ENCODE results near the gene AGR3.
"Not testable (repeated sequence)": the region's sequence is repeated elsewhere in the genome, so short reads cannot be mapped to it uniquely, and the experiment has no call there.

Gene AGR3

DNA sequence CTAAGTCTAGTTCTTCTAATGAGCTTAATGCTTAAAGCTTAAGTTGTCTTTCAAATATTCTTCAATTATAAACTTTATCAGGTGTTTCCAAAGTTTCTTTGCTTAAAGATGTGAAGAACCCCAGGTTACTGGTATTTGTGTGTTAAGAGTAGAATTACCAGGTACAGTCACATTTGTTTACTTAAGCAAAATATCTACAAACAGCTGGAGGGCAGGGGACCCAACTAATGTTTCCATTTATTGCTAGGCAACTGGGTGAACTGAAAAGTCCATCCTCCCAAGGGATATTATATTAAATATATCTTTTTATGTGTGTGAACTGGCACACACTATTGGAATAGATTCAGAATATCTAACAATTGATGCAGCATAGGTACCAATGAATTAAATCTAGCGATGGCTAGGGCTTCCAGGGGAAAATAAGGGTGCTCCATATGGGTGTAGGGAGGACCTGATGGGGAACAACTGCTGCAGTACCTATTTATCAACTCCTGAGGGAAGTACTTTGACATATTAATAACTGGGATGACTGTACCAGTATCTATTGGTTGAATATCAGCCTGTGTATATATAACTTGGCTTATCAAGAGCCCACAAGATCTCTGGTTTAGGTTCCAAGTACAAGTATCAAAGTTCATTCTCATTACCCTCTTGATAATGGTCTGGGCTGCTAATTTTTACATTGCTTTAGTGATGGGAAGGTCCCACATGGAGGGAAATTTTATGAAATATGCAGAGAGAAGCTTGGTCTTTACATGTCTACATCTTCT is 10.3 kb upstream of the AGR3 start:
- FAIRE-seq: no peak
- no peak for DNase-seq (ENCODE audit: insufficient read length, low spot score)

- no peak for DNase-seq (ENCODE audit: insufficient read length, low spot score)
- no peak for FAIRE-seq
These were observed 9.6 kb upstream of the AGR3 start for GRCh38 chr7:16891338-16891737.

DNA sequence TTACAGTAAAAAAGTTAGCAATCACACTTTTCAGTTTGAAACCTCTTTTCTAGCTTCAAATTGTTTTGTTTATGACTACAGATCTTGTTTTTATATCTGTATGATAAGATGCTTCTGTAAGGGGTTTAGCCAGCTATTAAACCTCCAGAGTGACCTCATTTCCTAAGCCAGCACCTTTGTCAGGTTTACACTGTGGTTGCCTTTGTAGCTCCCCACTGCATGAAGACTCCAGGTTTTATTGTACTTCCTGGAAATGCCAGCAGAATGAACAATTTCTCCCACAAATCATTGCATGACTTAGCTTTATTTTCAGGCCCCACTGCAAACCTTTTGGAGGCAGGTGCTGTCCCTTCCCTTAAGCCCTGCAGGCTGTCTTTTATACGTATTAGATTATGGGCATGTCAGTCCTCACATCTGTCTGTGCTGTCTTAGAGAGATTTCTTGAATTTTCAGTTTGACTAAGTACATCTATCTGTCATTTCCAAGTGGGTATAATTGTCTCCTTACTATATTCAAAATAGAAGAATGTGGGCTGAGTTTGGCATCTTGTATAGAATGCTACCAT is 8.2 kb upstream of the AGR3 start:
- FAIRE-seq (no peak), DNase-seq (ENCODE audit: insufficient read length, low spot score) (no peak)

DNA sequence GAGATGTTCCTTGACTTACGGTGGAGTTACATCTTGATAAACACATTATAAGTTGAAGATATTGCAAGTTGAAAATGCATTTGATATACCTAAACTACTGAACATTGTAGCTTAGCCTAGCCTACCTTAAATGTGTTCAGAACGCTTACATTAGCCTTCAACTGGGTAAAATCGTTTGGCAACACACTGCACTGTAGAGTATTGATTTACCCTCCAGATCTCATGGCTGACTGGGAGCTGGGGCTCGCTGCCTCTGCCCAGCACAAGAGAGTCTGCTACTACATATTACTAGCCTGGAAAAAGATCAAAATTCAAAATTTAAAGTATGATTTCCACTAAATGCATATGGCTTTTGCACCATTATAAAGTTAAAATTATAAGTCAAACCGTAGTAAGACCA is 7.5 kb upstream of the AGR3 start:
- FAIRE-seq: no peak
- DNase-seq (ENCODE audit: insufficient read length, low spot score): no peak

DNA sequence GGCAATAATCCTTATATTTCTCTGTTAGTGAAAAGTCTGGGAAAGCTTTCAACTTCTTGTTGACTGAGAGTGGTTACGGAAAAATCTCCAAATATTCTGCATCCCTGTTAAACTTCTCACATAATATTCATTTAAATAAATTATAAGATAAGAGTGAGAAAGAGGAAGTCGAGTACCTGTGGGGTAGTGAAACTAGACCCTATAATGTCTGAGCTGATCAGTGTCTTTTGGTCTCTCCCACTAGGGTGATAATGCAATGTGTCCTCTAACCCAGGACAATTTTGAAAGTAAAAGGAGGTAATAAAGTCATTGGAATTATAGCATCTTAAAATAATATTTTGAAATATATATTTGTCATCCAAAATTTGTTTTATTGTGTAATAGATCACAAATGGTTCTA is 2.1 kb upstream of the AGR3 start:
- DNase-seq (ENCODE audit: insufficient read length, low spot score) (no peak), FAIRE-seq (no peak)

DNA sequence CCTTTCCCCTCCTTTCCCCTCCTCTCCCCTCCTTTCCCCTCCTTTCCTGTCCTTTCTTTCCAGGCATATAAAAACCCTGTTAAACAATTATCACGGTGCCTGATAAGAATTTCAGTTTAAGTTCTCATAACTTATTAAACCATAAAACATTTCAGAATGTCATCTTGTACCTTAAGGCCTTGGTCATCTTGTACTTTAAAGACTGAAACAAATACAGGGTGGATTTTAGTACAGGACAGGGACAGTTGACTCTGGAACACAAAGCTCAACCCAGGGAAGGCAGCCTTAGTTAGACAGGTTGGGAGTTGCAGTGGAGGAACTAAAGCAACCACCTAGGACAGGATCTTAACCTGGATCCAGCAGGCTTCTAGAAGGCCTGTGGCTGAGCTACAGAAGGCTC is 1.2 kb downstream of the AGR3 start:
- DNase-seq (ENCODE audit: insufficient read length, low spot score) (no peak), FAIRE-seq (no peak)

DNA sequence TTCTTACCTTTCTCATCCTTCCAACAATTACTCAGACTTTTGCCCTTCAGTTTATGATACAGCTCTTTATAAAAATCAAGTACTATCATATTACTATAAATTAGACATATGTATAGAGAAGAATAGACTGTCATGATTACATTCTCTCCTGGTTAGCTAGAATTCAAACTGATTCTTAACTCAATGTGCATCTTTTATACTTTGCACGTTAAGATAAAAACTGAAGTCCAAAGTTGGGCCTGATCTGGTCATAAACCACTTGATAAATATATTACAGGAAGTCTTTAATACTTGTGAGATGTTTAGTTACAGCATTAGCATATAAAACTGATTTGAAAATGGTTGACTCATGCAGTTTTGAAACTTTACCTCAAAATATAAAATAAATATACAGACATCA is 2.6 kb downstream of the AGR3 start:
- DNase-seq (ENCODE audit: insufficient read length, low spot score) (no peak), FAIRE-seq (no peak)

DNA sequence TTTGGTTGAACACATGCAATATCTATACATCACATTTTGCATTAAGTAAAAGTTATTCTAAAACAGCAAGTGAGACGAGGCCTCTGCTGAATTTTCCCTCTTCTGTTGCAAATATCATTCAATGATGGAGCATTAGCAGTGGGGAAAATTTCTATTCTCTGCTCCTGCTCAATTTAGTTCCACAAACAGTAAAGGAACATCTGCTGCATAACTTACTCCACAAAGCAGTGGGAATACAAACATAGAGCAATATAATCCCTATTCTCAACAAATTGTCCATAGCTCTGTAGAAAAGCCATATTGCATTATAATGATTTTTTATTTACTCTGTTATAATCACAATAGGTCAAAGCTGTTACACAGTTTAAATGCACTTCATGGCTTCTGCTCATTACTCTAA is 5.9 kb downstream of the AGR3 start:
- no peak for FAIRE-seq

GRCh38 chr7:16874066-16874465 is 7.7 kb downstream of the AGR3 start:
- FAIRE-seq (no peak), DNase-seq (ENCODE audit: insufficient read length, low spot score) (no peak)

More for the DNA sequence above, 5.9 kb downstream of the AGR3 start:
- no peak for DNase-seq (ENCODE audit: insufficient read length, low spot score)

GRCh38 chr7:16867328-16867727 is 14.5 kb downstream of the AGR3 start:
- DNase-seq (ENCODE audit: insufficient read length, low spot score) (no peak), FAIRE-seq (no peak)

GRCh38 chr7:16853189-16853588 is 28.6 kb downstream of the AGR3 start:
- FAIRE-seq; DNase-seq (ENCODE audit: insufficient read length, low spot score): not testable (repeated sequence)

- DNase-seq (ENCODE audit: insufficient read length, low spot score) (no peak), FAIRE-seq (no peak)
These were observed 30.0 kb downstream of the AGR3 start for GRCh38 chr7:16851829-16852228.

GRCh38 chr7:16850614-16851466 is 30.9 kb downstream of the AGR3 start:
- no peak for FAIRE-seq
- DNase-seq (ENCODE audit: insufficient read length, low spot score): no peak

GRCh38 chr7:16849296-16850148 is 32.3 kb downstream of the AGR3 start:
- DNase-seq (ENCODE audit: insufficient read length, low spot score) (no peak), FAIRE-seq (no peak)

DNA sequence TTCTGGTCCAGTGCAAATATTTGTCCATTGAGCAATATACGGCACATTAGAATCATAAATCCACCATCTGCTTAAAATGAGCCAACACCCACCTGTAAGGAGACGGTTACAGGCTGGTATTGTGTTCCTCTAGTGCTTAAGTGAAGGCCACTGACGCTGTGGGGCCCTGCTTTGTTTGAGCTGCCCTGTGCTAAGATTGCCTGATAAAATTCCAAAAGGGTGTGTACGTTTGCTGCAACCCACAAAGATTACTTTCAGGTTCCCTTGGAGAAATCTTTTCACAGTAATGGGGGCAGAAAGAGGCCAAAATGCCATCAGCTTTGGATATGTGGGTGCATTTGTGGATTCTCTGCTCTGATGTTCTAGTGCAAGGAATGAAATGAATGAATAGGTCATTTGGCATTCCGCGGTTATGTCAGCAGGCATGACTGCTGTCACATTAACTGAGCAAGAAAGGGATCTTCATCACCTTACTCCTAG is 34.4 kb downstream of the AGR3 start:
- DNase-seq (ENCODE audit: insufficient read length, low spot score) (no peak), FAIRE-seq (no peak)

- DNase-seq (ENCODE audit: insufficient read length, low spot score) (no peak), FAIRE-seq (no peak)
These were observed 35.1 kb downstream of the AGR3 start for GRCh38 chr7:16846601-16847165.

DNA sequence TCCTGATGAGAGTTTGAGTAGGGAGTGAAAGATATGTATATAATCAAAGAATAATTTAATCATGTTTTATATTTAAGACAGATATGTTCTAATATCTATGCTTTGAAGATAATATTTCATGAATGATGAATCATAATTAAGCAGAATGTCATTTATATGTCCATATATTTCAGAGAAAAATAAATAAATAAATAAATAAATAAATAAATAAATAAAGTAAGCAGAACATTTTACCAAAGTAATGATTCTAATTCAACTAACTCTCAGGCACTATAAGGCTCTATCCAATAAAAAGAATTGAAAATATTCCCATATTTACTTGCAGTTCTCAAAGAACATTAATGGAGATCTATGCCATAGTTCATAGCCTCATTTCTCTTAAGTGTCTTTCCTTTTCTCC is 36.0 kb downstream of the AGR3 start:
- DNase-seq (ENCODE audit: insufficient read length, low spot score) (no peak), FAIRE-seq (no peak)

GRCh38 chr7:16841681-16842080 is 40.1 kb downstream of the AGR3 start:
- no peak for FAIRE-seq

GRCh38 chr7:16840094-16840493 is 41.7 kb downstream of the AGR3 start:
- DNase-seq (ENCODE audit: insufficient read length, low spot score): no peak
- FAIRE-seq: no peak

More at GRCh38 chr7:16841681-16842080, 40.1 kb downstream of the AGR3 start:
- no peak for DNase-seq (ENCODE audit: insufficient read length, low spot score)

DNA sequence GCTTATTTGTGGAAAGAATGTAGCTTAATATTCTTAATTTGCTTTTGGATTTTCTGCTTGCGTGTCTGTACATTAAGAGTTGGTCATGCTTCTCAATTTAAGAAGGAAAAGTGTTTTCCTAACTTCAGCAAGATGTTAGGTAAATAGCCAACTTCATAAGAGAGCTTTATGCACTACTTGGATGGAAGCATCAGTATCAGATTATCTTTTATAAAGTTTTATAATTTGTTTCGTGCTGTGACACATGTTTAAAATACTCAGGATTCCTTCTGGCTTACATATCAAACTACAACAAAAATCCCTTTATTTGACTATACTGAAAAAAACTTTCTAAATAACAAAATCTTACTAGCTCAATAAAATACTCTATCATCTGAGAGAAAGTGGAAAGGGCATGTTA is 42.1 kb downstream of the AGR3 start:
- FAIRE-seq (no peak), DNase-seq (ENCODE audit: insufficient read length, low spot score) (no peak)
